Endothelial cell of umbilical vein (primary cell): ENCODE results near the gene MAGEH1. TPM values are rescaled to one million over a fixed set of nuclear protein-coding genes. Genes with fewer than 3 reads are reported as not detected.
A peak's percentile ranks its signal among the peaks of the same experiment; 100 is the strongest.

Experiments used
- BruUV-seq: library from RNA; stranded (reverse); fragments of 400-500 nt; replicated peaks from 2 replicates; lab custom pipeline; 2021; lab: Mats Ljungman, UMichigan
- CTCF ChIA-PET: fragments of 300-600, 350-600 bp; sonication (Branson Sonifier 250); formaldehyde crosslinking; loops from one replicate; lab custom pipeline; 2021; ENCODE audit warnings: antibody characterized with exemption, inconsistent platforms; lab: Charles Lee
- POLR2A ChIA-PET: fragments of 300-600, 350-600 bp; sonication (Branson Sonifier 250); formaldehyde crosslinking; loops from one replicate; lab custom pipeline; 2021; ENCODE audit warnings: antibody characterized with exemption, inconsistent platforms; lab: Charles Lee
- DNase-seq: peaks from one replicate; pipeline ENCODE4 v3.0.0-alpha.2; 2011; ENCODE audit warnings: low read depth, low spot score
- FAIRE-seq: peaks from 2 replicates; lab custom pipeline; 2011; peaks lifted over from hg19 to GRCh38; lab: Jason Lieb, UNC
- H2AFZ ChIP-seq: 2 replicates; pipeline ENCODE4 v1.6.0; 2012; ENCODE audit warnings: low read depth, low read length, control low read depth, inconsistent platforms
- H3K27ac ChIP-seq: 2 replicates; pipeline ENCODE4 v1.5.1; 2011; ENCODE audit warnings: low read depth, mild to moderate bottlenecking, control low read depth, low read length, moderate library complexity; ENCODE audit not compliant: insufficient read depth
- H3K27me3 ChIP-seq, 2 experiments: 2 replicates each; pipeline versions ENCODE4 v1.6.0 to v1.6.1; 2011; ENCODE audit warnings: low read length in 2 of 2, mixed read lengths in 1 of 2; ENCODE audit not compliant: control insufficient read depth in 2 of 2, insufficient read depth in 2 of 2
- H3K36me3 ChIP-seq, 2 experiments: 2 replicates in 1 of 2; 3 replicates in 1 of 2; pipeline ENCODE4 v1.5.1; 2011; ENCODE audit warnings: low read length in 2 of 2, mild to moderate bottlenecking in 1 of 2, moderate library complexity in 1 of 2; ENCODE audit not compliant: control insufficient read depth in 2 of 2, insufficient read depth in 2 of 2; ENCODE audit errors: extremely low read depth in 1 of 2
- H3K4me1 ChIP-seq: 3 replicates; pipeline ENCODE4 v1.5.1; 2011; ENCODE audit warnings: mild to moderate bottlenecking, low read length; ENCODE audit not compliant: control insufficient read depth, insufficient read depth; ENCODE audit errors: extremely low read depth
- H3K4me2 ChIP-seq: 2 replicates; pipeline ENCODE4 v1.6.1; 2011; ENCODE audit warnings: low read length, control low read depth, mixed read lengths; ENCODE audit not compliant: insufficient read depth
- H3K4me3 ChIP-seq, 3 experiments: fragments of 200-600 bp in 1 of 3; sonication (generic), shearing (Covaris generic) in 1 of 3; replicated peaks in 1 of 3; 2 replicates each; pipeline ENCODE4 v1.5.1; 2011 to 2016; ENCODE audit warnings: control low read depth in 3 of 3, low read length in 3 of 3, mild to moderate bottlenecking in 2 of 3, inconsistent platforms in 1 of 3, low read depth in 1 of 3, moderate library complexity in 1 of 3; ENCODE audit not compliant: insufficient read depth in 1 of 3
- H3K79me2 ChIP-seq: 2 replicates; pipeline ENCODE4 v1.6.0; 2012; ENCODE audit warnings: low read length, inconsistent platforms; ENCODE audit not compliant: control insufficient read depth, insufficient read depth
- H3K9ac ChIP-seq: replicated peaks from 2 replicates; pipeline ENCODE3; 2011; ENCODE audit warnings: low read length, control low read depth; ENCODE audit not compliant: insufficient read depth; ENCODE audit errors: extremely low read depth
- H3K9me1 ChIP-seq: replicated peaks from 3 replicates; pipeline ENCODE4 v1.6.0; 2011; ENCODE audit warnings: mild to moderate bottlenecking, low read length; ENCODE audit not compliant: control insufficient read depth, insufficient read depth; ENCODE audit errors: extremely low read depth
- H3K9me3 ChIP-seq: replicated peaks from 2 replicates; pipeline ENCODE4 v1.5.1; 2012; ENCODE audit warnings: low read length, inconsistent platforms; ENCODE audit not compliant: control insufficient read depth, insufficient read depth
- H4K20me1 ChIP-seq: replicated peaks from 2 replicates; pipeline ENCODE3; 2011; ENCODE audit warnings: mild to moderate bottlenecking, low read length; ENCODE audit not compliant: control insufficient read depth, insufficient read depth; ENCODE audit errors: extremely low read depth
- FOS ChIP-seq: IDR thresholded peaks from 2 replicates; pipeline ENCODE4 v1.6.1; 2011; ENCODE audit warnings: mild to moderate bottlenecking, low read length, moderate library complexity, borderline replicate concordance; ENCODE audit not compliant: insufficient read depth
- JUN ChIP-seq: IDR thresholded peaks from 2 replicates; pipeline ENCODE4 v1.6.1; 2011; ENCODE audit warnings: borderline replicate concordance, low read depth; ENCODE audit not compliant: insufficient read length, insufficient read depth
- MYC ChIP-seq: IDR thresholded peaks from one replicate; pipeline ENCODE4 v1.6.1; 2011; ENCODE audit warnings: mild to moderate bottlenecking, low read depth, low read length
- POLR2A ChIP-seq: IDR thresholded peaks from 2 replicates; pipeline ENCODE4 v1.6.1; 2012; ENCODE audit warnings: low read depth, mild to moderate bottlenecking, control low read depth, low read length
- POLR2AphosphoS5 ChIP-seq: IDR thresholded peaks from 2 replicates; pipeline ENCODE4 v1.6.1; 2012; ENCODE audit warnings: low read depth, mild to moderate bottlenecking, control low read depth, low read length, moderate library complexity; ENCODE audit not compliant: insufficient read depth
- dilution Hi-C: fragments of 300-500 bp; cut with MboI; formaldehyde crosslinking; loops from one replicate; pipeline ENCODE4 v1.15.0; 2019; ENCODE audit warnings: low sequenced_read_pairs; ENCODE audit not compliant: extremely low pct_ligation_motif_present
- intact Hi-C: fragments of 100-400 bp; cut with micrococcal nuclease; formaldehyde crosslinking; loops from one replicate; pipeline ENCODE4 v1.10.0; 2022
- polyA plus RNA-seq, 4 experiments: library from polyadenylated mRNA; depleted of rRNA in 3 of 4; stranded (reverse) in 3 of 4; unstranded in 1 of 4; fragments of >200 nt; gene quantifications; 2 replicates each; pipeline versions ENCODE4 v1.2.1 to v1.2.3, GENCODE V29; 2011 to 2012; ENCODE audit warnings: missing spikeins in 1 of 4
- total RNA-seq: library from RNA; stranded (reverse); gene quantifications from 2 replicates; pipeline ENCODE4 v1.2.3, GENCODE V29; 2021
- TF ChIP-seq, protein P1 (sequence below), 2 donors: IDR thresholded peaks; 1 replicate in 1 of 2; 2 replicates in 1 of 2; pipeline ENCODE4 v1.5.1; 2011; ENCODE audit warnings: low read length in 2 of 2, mild to moderate bottlenecking in 2 of 2, moderate library complexity in 2 of 2, control low read depth in 1 of 2, inconsistent platforms in 1 of 2, low read depth in 1 of 2; ENCODE audit not compliant: insufficient read depth in 1 of 2; ENCODE audit errors: extremely low read depth in 1 of 2
- TF ChIP-seq, protein P2 (sequence below): IDR thresholded peaks from 2 replicates; pipeline ENCODE4 v1.6.1; 2011; ENCODE audit not compliant: insufficient read depth, insufficient read length

The MAGEH1 gene
- total and polyA plus RNA-seq, 2 donors (not counting 3 experiments of a cell fraction or from before 2014, with no cell fraction given) = 15.1 to 32.2 TPM

DNA sequence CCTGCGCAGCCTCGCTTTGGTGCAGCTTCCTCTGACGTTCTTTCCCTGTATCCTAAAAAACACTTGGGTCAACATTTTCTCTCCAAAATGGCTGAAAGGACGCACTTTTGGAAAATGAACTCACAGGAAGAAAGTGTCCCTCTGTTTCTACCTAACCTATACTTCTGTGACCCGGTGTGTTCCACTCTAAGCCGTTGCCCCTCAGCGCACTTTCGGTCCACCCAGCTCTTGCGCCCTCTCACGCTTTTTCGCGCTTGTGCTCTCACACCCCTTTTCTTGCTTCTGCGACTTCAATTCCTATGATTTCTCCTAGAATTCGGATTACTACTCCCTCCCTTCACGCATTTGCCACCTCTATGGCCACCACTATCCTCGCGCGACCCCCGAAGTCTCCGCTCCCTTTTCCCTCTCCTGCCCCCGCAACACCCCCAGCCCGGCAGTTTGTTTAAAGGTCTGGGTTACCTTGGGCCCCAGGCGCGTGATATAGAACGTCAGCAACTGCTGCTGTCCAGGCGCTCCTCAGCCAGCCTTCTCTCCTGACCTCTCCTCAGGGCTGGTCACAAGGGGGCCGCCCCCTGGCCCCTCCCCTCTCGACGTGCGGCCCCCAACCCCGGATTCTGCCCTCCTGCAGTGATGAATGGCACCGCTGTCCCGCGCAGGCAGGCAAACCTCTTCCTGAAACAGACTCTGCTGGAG is 37.5 kb downstream of the MAGEH1 start, which contains the start of gene USP51:
USP51 (minus strand) TSS at position 535 of the 696 bp plus-strand sequence. CDS start 909 bp downstream, outside the sequence.
- ChIA-PET POLR2A (interaction anchor here (0.9 to 1.3 kb wide), 3 partner anchors 37 to 419 kb away, joined by 3 to 4 read pairs (median 3); partner anchors contain the start of genes MAGEH1 and RRAGB), CTCF (interaction anchor here (0.9 to 2.0 kb wide), 8 partner anchors 37 to 760 kb away, joined by 3 to 32 read pairs (median 5); partner anchors contain the start of genes MAGEH1 and RRAGB)
- Histone ChIP-seq H2AFZ (peak within 1 kb of the TSS; percentile 48), H3K27me3 (no peaks in the 10 kb centered on the region), H3K4me2 (peak within 1 kb of the TSS; percentile 71), H3K9me1 (no peaks in the 10 kb centered on the region), H3K9me3 (no peaks in the 10 kb centered on the region), H3K27ac (peak within 1 kb of the TSS; percentile 54), H3K4me3 (peak within 1 kb of the TSS; percentile 22 to 70 (median 61)), H3K36me3 (no peaks in the 10 kb centered on the region), H3K4me1 (peaks cover 2% of the 10 kb centered on the region), H3K9ac (peak within 1 kb of the TSS; percentile 81), H3K79me2 (no peaks in the 10 kb centered on the region), H4K20me1 (no peaks in the 10 kb centered on the region)
- no TSS peak for BruUV-seq
- intact Hi-C loops (no loop called here), dilution Hi-C loops (no loop called here)
- FAIRE-seq = peak; percentile 35
- peak; percentile 31 for DNase-seq
- TF ChIP-seq, protein P1, sequence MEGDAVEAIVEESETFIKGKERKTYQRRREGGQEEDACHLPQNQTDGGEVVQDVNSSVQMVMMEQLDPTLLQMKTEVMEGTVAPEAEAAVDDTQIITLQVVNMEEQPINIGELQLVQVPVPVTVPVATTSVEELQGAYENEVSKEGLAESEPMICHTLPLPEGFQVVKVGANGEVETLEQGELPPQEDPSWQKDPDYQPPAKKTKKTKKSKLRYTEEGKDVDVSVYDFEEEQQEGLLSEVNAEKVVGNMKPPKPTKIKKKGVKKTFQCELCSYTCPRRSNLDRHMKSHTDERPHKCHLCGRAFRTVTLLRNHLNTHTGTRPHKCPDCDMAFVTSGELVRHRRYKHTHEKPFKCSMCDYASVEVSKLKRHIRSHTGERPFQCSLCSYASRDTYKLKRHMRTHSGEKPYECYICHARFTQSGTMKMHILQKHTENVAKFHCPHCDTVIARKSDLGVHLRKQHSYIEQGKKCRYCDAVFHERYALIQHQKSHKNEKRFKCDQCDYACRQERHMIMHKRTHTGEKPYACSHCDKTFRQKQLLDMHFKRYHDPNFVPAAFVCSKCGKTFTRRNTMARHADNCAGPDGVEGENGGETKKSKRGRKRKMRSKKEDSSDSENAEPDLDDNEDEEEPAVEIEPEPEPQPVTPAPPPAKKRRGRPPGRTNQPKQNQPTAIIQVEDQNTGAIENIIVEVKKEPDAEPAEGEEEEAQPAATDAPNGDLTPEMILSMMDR (IDR thresholded peaks at IDR 0.05; ENCODE audit: extremely low read depth in 1 of 2, insufficient read depth in 1 of 2, low read depth in 1 of 2, low read length in 2 of 2) = peak in 1 of 2 donors; percentile 1
- TF ChIP-seq, protein P2, sequence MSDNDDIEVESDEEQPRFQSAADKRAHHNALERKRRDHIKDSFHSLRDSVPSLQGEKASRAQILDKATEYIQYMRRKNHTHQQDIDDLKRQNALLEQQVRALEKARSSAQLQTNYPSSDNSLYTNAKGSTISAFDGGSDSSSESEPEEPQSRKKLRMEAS = no peak

DNA sequence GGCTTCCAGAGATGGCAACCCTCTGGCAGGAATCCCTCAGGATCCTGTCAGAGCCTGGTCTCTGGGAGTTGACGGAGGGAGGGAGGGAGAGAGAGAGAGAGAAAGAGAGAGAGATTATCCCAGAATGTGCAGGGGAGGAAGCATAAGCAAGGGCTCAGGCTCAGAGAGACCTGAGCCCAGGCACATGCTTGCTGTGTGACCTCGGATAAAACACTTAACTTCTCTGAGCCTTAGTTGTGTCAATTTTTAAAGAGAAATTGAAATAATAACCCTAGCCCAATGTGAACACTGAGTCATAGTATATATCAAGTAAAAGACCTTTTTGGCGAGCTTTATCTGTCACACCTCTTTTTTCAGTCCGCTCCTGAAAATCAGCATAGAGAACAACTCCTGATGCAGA is 38.2 kb downstream of the MAGEH1 start:
- CTCF ChIA-PET = no interaction called here
- no peaks in the 10 kb centered on the region for H4K20me1 ChIP-seq
- H3K4me1 ChIP-seq = peaks cover 2% of the 10 kb centered on the region
- H2AFZ ChIP-seq = no peak overlapping the region
- no peak overlapping the region for H3K9ac ChIP-seq
- no peaks in the 10 kb centered on the region for H3K9me3 ChIP-seq
- BruUV-seq = no TSS peak
- POLR2A ChIA-PET = interaction anchor here (1.3 kb wide), 1 partner anchor 228 kb away, joined by 3 read pairs; the partner anchor contains the start of gene RRAGB
- H3K4me3 ChIP-seq = peak overlapping the region in 1 of 3 experiments; percentile 70
- no peak for FAIRE-seq
- intact Hi-C loops = no loop called here
- no peaks in the 10 kb centered on the region for H3K79me2 ChIP-seq
- dilution Hi-C loops = no loop called here
- no peaks in the 10 kb centered on the region for H3K9me1 ChIP-seq
- TF ChIP-seq, protein P1 (IDR thresholded peaks at IDR 0.05; ENCODE audit: extremely low read depth in 1 of 2, insufficient read depth in 1 of 2, low read depth in 1 of 2, low read length in 2 of 2) = no peak
- no peak for TF ChIP-seq MYC
- TF ChIP-seq, protein P2 = no peak
- TF ChIP-seq FOS = no peak
- TF ChIP-seq POLR2AphosphoS5 = no peak
- TF ChIP-seq JUN = no peak
- TF ChIP-seq POLR2A = no peak
- no peak overlapping the region for H3K27ac ChIP-seq
- H3K27me3 ChIP-seq = no peaks in the 10 kb centered on the region
- peak overlapping the region; percentile 71 for H3K4me2 ChIP-seq
- no peaks in the 10 kb centered on the region for H3K36me3 ChIP-seq
- no peak for DNase-seq
